ENCODE results near the gene DCAF8. TPM values are rescaled to one million over a fixed set of nuclear protein-coding genes. Genes with fewer than 3 reads are reported as not detected.

The DCAF8 gene
- total and polyA plus RNA-seq, 2 of the 4 experiments (the other 2 are of a cell fraction) = 83.3 to 83.8 TPM

GRCh38 chr1:160277987-160278386, 15.6 kb upstream of the DCAF8 start:
- Histone ChIP-seq H3K18ac (ENCODE audit: low read depth, low read length) (no peak overlapping the region), H2BK15ac (ENCODE audit: low read depth, low read length) (no peak overlapping the region), H3K9me3 (ENCODE audit: control insufficient read depth, insufficient read depth, low read length) (no peaks in the 10 kb centered on the region), H4K91ac (ENCODE audit: insufficient read depth, low read depth, low read length) (no peak overlapping the region), H4K8ac (ENCODE audit: low read depth in 2 of 2, low read length in 2 of 2) (no peak overlapping the region), H2AK5ac (ENCODE audit: low read depth, low read length) (no peak overlapping the region), H2BK20ac (ENCODE audit: low read depth, low read length) (no peak overlapping the region), H3K4ac (ENCODE audit: low read depth, low read length) (no peak overlapping the region), H3K56ac (ENCODE audit: extremely low read depth, insufficient read depth, low read length) (no peak overlapping the region), H3K79me1 (ENCODE audit: low read depth in 1 of 2, low read length in 2 of 2) (peaks cover 3 to 10% of the 10 kb centered on the region in 2 experiments; a peak in 3 of 4 replicates), H3K36me3 (ENCODE audit: control insufficient read depth, insufficient read depth, low read length) (peaks cover 31% of the 10 kb centered on the region), H2AFZ (replicated peaks; ENCODE audit: low read length, poor library complexity) (no peak overlapping the region), H4K20me1 (ENCODE audit: insufficient read depth, low read length) (no peaks in the 10 kb centered on the region), H3K4me1 (ENCODE audit: control insufficient read depth, insufficient read depth, low read length) (no peaks in the 10 kb centered on the region), H2AK9ac (replicated peaks; ENCODE audit: low read depth, low read length, poor library complexity) (no peak overlapping the region), H3K27me3 (ENCODE audit: control insufficient read depth, insufficient read depth, low read length) (no peaks in the 10 kb centered on the region), H3K14ac (replicated peaks; ENCODE audit: low read depth, low read length) (no peak overlapping the region), H2BK5ac (ENCODE audit: low read depth, low read length, poor library complexity, severe bottlenecking) (no peak overlapping the region), H3K4me2 (ENCODE audit: low read depth, low read length) (no peak overlapping the region), H3K9me1 (ENCODE audit: insufficient read depth, low read length) (no peaks in the 10 kb centered on the region; the same call in none of the 2 replicates), H3K23ac (ENCODE audit: low read depth, low read length) (no peak overlapping the region), H2BK120ac (ENCODE audit: low read depth, low read length) (no peak overlapping the region), H4K5ac (ENCODE audit: low read depth, low read length) (no peak overlapping the region), H3K27ac (ENCODE audit: insufficient read depth, low read length) (no peak overlapping the region), H3K4me3 (ENCODE audit: insufficient read depth, low read depth, low read length) (no peak overlapping the region), H3K9ac (ENCODE audit: low read depth, low read length) (no peak overlapping the region)
- dilution Hi-C loops (cut with HindIII; ENCODE audit: low sequenced_read_pairs, unreplicated experiment) = no loop called here
- DNase-seq (no peak), ATAC-seq (ENCODE audit: low read depth) (no peak)
- TF ChIP-seq MAFK (IDR thresholded peaks at IDR 0.05; ENCODE audit: low read depth, low read length) (0 out of 2 replicates have a peak, but pooled peaks have one; percentile 11), NFE2L2 (IDR thresholded peaks at IDR 0.05; ENCODE audit: low read depth, low read length) (no peak)
- no CpG with 5 or more reads among the region's 4 CpGs for WGBS, 2 experiments (ENCODE audit: extremely low coverage in 2 of 2, insufficient read length in 1 of 2)
- intact Hi-C loops (cut with micrococcal nuclease) = no loop called here
- POLR2A ChIA-PET (ENCODE audit: unreplicated experiment) = no interaction called here
- in situ Hi-C loops (cut with MboI; ENCODE audit: low sequenced_read_pairs) = no loop called here
- CTCF ChIA-PET = interaction anchor here (1.1 kb wide), 1 partner anchor 13 kb away, joined by 3 read pairs; no protein-coding TSS in a partner anchor
- BruUV-seq (replicated peaks) = no TSS peak

Measured in IMR-90 (cell line).